Karpas-422 (cell line): Measurements from ENCODE around the gene HPS1. TPM values are rescaled to one million over a fixed set of nuclear protein-coding genes. Genes with fewer than 3 reads are reported as not detected.

Source experiments
- DNase-seq: peaks from one replicate; pipeline ENCODE4 v3.0.0-alpha.2; 2015
- H2AFZ ChIP-seq: fragments of 200-600 bp; sonication (generic); 2 replicates; pipeline ENCODE4 v1.6.1; 2014; ENCODE audit warnings: antibody characterized with exemption, low read length, mixed read lengths
- H3K27ac ChIP-seq: fragments of 200-600 bp; sonication (generic); 2 replicates; pipeline ENCODE4 v1.5.1; 2014; ENCODE audit warnings: mild to moderate bottlenecking, low read length, moderate library complexity
- H3K27me3 ChIP-seq: fragments of 200-600 bp; sonication (generic); 2 replicates; pipeline ENCODE4 v1.6.1; 2014; ENCODE audit warnings: low read length, mixed read lengths
- H3K36me3 ChIP-seq: fragments of 200-600 bp; sonication (generic); 2 replicates; pipeline ENCODE4 v1.6.1; 2014; ENCODE audit warnings: low read length, mixed read lengths; ENCODE audit not compliant: insufficient read depth
- H3K4me1 ChIP-seq: fragments of 200-600 bp; sonication (generic); 2 replicates; pipeline ENCODE4 v1.6.1; 2014; ENCODE audit warnings: mild to moderate bottlenecking, low read length, mixed read lengths
- H3K4me2 ChIP-seq: fragments of 200-600 bp; sonication (generic); 2 replicates; pipeline ENCODE4 v1.6.1; 2014; ENCODE audit warnings: low read length, low read depth, mild to moderate bottlenecking; ENCODE audit not compliant: poor library complexity, severe bottlenecking
- H3K4me3 ChIP-seq: fragments of 200-600 bp; sonication (generic); 2 replicates; pipeline ENCODE4 v1.5.1; 2014; ENCODE audit warnings: mild to moderate bottlenecking, antibody characterized with exemption, low read length, mixed read lengths
- H3K79me2 ChIP-seq: fragments of 200-600 bp; sonication (generic); 2 replicates; pipeline ENCODE4 v1.6.1; 2014; ENCODE audit warnings: mild to moderate bottlenecking, low read length, mixed read lengths
- H3K9ac ChIP-seq: fragments of 200-600 bp; sonication (generic); 2 replicates; pipeline ENCODE4 v1.6.0; 2014; ENCODE audit warnings: low read length
- H3K9me2 ChIP-seq: fragments of 200-600 bp; sonication (generic), shearing (Covaris generic); replicated peaks from 2 replicates; pipeline ENCODE4 v1.6.0; 2014; ENCODE audit warnings: mild to moderate bottlenecking, low read length, moderate library complexity; ENCODE audit not compliant: insufficient read depth
- H3K9me3 ChIP-seq: fragments of 300-700, 200-600 bp; sonication (generic); 2 replicates; pipeline ENCODE4 v1.6.1; 2014; ENCODE audit warnings: low read length, mixed read lengths
- H4K20me1 ChIP-seq: fragments of 200-600 bp; sonication (generic); 2 replicates; pipeline ENCODE4 v1.6.1; 2014; ENCODE audit warnings: mild to moderate bottlenecking, antibody characterized with exemption, low read length, low read depth; ENCODE audit not compliant: insufficient read depth
- small RNA-seq: library from RNA; depleted of rRNA; stranded (forward); fragments of <200 nt; gene quantifications from one replicate; pipeline ENCODE3, GENCODE V24; 2014
- total RNA-seq: library from RNA; depleted of rRNA; stranded (reverse); fragments of >200 nt; shearing (Covaris generic); gene quantifications from 2 replicates; pipeline ENCODE4 v1.2.3, GENCODE V29; 2014; ENCODE audit warnings: low replicate concordance; rRNA removed

Gene HPS1
- total RNA-seq, 1 experiment from 2014 or later: 35.6 TPM

GRCh38 chr10:98367604-98368451 lies 78.9 kb downstream of the HPS1 start:
- H3K36me3 ChIP-seq: no peaks in the 10 kb centered on the region
- no peak overlapping the region for H2AFZ ChIP-seq
- no peak overlapping the region for H3K4me2 ChIP-seq
- H3K9me3 ChIP-seq: no peaks in the 10 kb centered on the region
- H3K27ac ChIP-seq: no peak overlapping the region
- no peak overlapping the region for H3K4me3 ChIP-seq
- no peak for DNase-seq
- H3K27me3 ChIP-seq: no peaks in the 10 kb centered on the region
- no peaks in the 10 kb centered on the region for H3K4me1 ChIP-seq
- H4K20me1 ChIP-seq: no peaks in the 10 kb centered on the region
- no peaks in the 10 kb centered on the region for H3K79me2 ChIP-seq
- H3K9me2 ChIP-seq: no peaks in the 10 kb centered on the region
- no peak overlapping the region for H3K9ac ChIP-seq

Small RNA genes lying within 50 kb of the gene (small RNA-seq; reads per million reads assigned to genes)
- not detected for gene MIR4685

Other genes starting within 250 kb of the HPS1 start
- not detected in 2 replicates for gene LOXL4, start 178.7 kb downstream of the HPS1 start, total RNA-seq
- gene PYROXD2, start 31.8 kb downstream of the HPS1 start, total RNA-seq: 1.2 TPM in 1 of 2 replicates, not detected in the other